B cell (primary cell): ENCODE data around the gene ADAP1.

Experiments
- CTCF ChIP-seq: fragments of 200-600 bp; IDR thresholded peaks from one replicate; pipeline ENCODE4 v1.8.0; 2022; ENCODE audit warnings: antibody characterized with exemption, mild to moderate bottlenecking
- EZH2 ChIP-seq: IDR thresholded peaks from 2 replicates; pipeline ENCODE4 v1.6.1; 2012; ENCODE audit warnings: borderline replicate concordance, low read depth, mild to moderate bottlenecking, moderate library complexity, low read length; ENCODE audit not compliant: insufficient read depth, poor library complexity, severe bottlenecking

DNA sequence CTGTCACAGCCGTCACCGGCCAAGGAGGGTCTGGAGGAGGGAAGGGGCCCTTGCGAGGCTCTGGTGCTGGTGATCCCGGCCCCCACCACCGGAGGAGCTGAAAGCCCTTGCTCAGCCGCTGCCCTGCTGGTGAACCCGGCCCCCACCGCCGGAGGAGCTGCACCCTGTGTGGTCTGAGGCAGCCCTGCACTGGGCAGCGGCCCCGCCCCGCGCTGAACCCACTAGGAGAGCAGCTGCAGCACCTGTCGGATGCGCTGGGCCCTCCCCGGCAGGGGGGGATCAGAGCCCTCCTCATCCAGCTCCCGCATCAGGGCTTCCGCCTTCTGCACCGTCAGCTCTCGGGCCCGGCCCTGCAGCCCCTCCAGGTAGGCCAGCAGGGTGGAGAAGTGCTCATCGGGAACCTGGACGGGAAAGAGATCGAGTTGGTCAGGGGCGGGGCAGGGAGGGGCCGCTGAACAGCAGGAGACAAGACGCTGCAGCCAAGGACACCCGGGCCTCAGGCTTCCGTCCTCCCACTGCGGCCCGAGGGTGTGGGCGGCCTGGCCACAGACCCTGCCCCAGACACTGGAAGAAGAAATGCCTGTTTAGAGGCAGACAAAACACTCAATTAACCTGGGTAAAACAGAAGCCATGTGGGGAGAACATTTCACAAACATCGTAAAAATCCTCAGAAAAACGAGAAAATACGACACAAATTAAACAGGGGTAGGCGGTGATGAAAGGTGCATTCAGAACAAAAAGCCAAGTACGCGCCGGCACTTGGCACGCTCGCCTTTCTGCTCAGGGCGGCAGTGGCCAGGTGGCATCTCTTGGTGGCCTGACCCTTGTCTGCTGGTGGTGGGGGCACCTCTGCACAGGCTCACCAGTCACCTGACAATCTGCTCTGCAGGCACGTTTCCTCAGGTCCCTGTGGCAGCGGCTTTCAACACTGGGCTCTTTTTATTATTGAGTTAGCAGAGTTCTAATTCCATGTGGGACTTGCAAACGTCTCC, 43.2 kb upstream of the ADAP1 start:
- TF ChIP-seq CTCF (peak; percentile 8), EZH2 (no peak)
